Suppressor macrophage treated with lipopolysaccharide for 1 hour (primary cell): ENCODE results near the gene EIF3I.
"Not testable (repeated sequence)": the region's sequence is repeated elsewhere in the genome, so short reads cannot be mapped to it uniquely, and the experiment has no call there.

Source experiments
- DNase-seq, 3 donors: peaks; one replicate each; pipeline ENCODE4 v3.0.0-alpha.2; 2020 to 2022

EIF3I gene

GRCh38 chr1:32232558-32233304 lies 10.5 kb downstream of the EIF3I start:
- no peak for DNase-seq

- no peak for DNase-seq
Observed at GRCh38 chr1:32234792-32235191, 12.6 kb downstream of the EIF3I start.

- no peak for DNase-seq
Observed at GRCh38 chr1:32239337-32239736, 17.1 kb downstream of the EIF3I start.

DNA sequence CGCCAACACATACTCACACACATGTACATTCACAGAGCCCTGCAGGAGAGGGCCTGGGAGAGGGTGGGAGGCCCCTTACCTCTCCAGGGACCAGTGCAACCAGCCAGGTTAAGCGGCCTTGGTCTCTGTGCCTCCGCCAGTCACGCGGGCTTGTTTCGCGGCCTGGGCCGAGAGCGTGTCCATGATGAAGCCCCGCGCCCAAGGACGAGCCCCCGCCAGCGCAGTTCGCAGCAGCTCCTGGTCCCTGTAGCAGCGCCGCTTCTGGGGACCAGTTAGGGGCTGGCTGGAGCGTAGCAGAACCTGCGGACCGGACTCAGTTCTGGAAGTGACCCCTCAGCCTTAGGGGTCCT lies 17.6 kb downstream of the EIF3I start:
- no peak for DNase-seq

DNA sequence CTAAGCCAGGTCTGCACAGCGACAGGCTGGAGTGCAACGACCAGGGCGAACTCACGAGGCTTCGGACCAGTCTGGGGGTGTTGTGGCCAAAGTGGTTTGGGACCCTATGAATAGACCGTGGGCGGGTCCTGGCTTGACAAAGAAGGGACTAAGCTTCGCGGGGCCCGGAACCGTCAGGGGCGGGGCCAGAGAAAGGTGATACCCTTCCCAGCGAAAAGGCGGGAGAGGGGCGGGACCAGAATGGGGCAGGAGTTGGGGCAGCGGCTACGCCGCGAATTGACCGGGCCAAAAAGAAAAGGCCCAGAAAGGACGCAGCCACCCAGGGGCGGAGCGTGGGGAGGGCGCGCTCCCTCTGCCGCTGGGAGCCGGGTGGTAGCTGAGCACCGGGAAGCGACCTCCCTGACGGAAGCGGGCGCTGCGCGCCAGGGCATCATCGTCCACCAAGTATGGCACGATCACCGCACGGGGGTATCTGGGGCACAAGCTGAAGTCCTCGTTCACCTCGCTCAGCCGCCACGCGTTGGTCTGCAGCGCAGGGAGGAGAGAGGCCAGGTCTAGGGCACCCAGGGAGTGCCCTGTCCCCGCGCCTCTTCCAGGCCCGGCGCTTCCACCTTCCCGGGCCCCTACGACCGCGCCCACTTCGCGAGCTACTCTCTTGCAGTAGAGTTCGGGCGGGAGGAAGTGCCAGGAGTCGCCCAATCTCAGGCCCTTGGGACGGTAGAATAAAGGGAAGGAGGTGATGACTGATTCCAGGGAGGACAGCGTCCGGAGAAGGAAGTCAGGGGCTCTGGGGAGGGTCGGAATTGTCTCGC lies 18.1 kb downstream of the EIF3I start:
- DNase-seq, result peak; percentile 62 to 78 (median 69)

DNA sequence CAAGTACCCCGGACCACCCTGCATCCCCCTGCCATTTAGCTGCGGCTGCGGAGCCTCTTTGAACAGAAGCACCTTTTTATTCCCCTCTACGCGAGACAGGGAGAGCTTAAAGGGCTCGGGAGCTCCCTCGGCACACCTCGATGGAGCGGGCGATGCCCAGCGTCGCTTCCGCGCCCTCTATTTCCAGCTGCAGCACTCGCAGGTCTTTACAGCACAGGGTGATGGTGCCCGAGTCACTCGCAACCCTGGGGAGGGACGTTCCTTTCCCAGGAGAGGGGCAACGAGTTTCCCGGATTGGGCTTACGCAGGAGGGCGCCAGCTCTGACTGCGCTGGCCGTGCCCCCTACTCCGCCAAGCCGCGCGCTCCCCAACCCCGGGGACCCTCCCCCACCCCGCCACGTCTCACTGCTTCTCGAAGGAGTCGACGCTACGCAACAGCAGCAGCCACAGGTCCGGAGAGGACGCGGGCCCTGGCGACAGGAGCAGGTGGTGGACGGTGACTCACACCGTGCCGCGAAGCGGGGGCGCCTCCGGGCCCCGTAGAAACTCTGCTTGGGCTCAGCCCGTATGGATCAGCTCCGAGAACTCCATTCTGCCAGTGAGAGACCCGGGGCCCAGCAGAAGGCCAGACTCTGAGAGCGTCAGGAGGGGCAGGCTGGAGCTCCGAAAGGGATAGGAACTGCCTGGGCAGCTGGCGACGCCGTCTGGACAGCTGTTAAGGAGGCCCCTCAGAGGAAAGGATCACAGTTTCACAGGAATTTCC lies 19.0 kb downstream of the EIF3I start:
- peak; percentile 28 to 48 (median 36) for DNase-seq

DNA sequence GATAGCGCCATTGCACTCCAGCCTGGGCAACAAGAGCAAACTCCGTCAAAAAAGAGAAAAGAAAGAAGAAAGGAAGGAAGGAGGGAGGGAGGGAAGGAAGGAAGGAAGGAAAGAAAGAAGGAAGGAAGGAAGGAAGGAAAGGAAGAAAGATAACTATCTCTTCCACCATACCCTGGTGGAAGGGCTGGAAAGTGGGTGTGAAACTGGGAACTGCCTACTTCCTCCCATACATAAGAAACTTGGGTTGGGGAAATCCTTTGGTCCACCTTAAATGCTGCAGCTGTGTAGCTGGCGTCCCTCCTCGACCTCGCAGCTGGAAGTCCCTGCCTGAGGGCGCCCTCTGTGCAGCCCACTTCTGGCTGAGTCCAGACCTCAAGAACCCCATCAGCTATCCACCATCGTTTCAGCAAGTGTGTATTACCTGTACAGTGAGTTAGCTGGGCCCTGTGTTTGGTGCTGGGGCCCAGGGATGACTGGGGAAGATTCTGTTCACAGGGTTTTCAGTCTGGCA lies 20.2 kb downstream of the EIF3I start:
- peak; percentile 69 to 71 (median 70) for DNase-seq

DNA sequence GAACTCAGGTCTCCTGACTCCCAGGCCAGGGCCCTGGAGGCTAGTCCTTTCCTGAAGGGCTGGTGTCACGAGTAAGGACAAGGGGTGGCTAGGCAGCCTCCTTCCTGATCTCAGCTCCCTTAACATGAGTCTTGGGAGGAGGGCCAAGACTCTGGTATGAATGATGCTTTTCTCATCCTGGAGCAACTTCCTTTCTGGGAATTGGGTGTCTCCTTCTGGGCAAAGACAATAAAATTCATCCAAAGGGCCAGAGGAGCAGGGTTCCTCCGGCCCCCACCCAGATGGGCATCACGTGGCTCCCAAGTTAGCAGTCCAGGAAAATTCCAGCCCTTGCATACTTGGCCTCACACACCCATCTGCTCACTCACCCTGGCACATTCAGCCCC lies 24.7 kb downstream of the EIF3I start, which contains the start of gene FAM167B:
FAM167B (plus strand) TSS at position 335 of the 386 bp plus-strand sequence. CDS start 200 bp downstream, outside the sequence.
- no peak for DNase-seq

- no peak for DNase-seq
Observed at GRCh38 chr1:32247452-32247851, 25.2 kb downstream of the EIF3I start.

DNA sequence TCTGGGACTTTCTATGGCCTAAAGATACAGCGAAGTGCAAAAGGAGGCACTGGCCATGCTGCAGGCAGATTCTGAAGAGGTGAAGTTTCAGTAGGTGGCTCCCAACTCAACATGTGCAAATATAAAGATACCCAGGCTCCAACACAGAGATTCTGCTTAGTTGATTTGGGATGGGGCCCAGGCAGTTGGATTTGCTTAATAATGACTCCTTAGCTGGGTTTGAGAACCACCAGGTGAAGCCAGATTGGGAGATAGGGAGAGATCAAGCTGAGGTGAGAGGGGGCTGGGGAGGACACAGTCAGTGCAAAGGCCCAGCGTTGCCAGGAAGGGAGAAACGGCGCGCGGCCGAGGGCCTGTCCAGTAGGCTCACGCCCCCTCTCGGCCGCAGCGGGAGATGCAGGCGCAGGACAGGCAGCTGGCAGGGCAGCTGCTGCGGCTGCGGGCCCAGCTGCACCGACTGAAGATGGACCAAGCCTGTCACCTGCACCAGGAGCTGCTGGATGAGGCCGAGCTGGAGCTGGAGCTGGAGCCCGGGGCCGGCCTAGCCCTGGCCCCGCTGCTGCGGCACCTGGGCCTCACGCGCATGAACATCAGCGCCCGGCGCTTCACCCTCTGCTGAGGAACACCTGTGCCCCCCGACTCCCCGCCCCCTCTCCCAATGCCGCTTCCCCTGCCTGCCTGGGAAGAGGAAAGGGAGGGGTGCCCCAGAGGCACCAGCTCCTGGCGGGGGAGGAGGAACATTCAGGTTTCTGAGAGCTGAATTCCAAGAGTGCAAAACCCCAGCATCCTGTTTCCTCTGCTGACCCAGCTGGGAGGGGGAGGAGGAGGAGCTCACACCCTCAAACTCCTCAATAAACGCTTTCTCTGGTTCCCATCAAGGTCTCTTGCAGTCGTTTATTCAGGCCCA lies 26.0 kb downstream of the EIF3I start:
- DNase-seq, result peak; percentile 83 to 93 (median 86)

- DNase-seq, result no peak
Observed at GRCh38 chr1:32249831-32250525, 27.8 kb downstream of the EIF3I start.

- no peak for DNase-seq
Observed at GRCh38 chr1:32250893-32251716, 28.9 kb downstream of the EIF3I start, which contains the start of gene LCK. Gene LCK (plus strand): TSS chr1:32251265. CDS start chr1:32274330, 23,065 bp downstream.

GRCh38 chr1:32255072-32256071 lies 33.2 kb downstream of the EIF3I start:
- DNase-seq, result no peak

GRCh38 chr1:32256473-32257226 lies 34.4 kb downstream of the EIF3I start:
- no peak for DNase-seq

- no peak for DNase-seq
Observed at GRCh38 chr1:32257227-32257508, 35.0 kb downstream of the EIF3I start.

DNA sequence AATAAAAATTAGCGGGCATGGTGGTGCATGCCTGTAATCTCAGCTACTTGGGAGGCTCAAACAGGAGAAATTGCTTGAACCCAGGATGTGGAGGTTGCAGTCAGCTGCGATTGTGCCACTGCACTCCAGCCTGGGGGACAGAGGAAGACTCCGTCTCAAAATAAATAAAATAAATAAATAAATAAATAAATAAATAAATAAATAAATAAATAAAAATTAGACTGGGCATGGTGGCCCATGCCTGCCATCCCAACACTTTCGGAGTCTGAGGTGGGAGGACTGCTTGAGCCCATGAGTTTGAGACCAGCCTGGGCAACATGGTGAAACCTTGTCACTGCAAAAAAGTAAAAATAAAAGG lies 41.0 kb downstream of the EIF3I start:
- DNase-seq, result not testable (repeated sequence)

DNA sequence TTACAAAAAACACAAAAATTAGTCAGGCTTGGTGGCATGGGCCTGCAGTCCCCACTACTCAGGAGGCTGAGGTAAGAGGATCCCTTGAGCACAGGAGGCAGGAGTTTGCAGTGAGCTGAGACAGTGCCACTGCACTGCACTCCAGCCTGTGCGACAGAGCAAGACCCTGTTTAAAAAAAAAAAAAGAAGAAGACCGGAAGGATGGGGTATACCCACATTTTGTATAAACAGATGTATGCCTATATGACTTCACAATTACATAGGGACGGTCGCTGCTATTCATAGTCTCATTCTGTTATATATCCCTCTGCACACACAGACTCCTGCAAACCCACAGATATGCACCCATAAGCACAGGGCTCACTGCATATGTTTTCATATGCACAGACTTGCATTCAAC lies 41.5 kb downstream of the EIF3I start:
- DNase-seq, result no peak

DNA sequence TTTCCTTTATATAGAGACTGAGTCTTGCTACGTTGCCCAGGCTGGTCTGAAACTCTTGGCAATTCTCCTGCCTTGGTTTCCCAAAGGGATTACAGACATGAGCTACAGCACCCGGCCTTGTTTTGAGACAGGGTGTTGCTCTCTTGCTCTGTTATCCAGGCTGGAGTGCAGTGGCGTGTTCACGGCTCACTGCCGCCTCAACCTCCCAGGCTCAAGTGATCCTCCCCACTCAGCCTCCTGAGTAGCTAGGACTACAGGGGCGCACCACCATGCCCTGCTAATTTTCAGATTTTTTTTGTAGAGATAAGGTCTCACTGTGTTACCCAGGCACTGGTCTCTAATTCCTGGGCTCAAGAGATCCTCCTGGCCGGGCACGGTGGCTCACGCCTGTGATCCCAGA lies 43.6 kb downstream of the EIF3I start:
- DNase-seq, result no peak
